ENCODE results near the gene NAA38.

DNA sequence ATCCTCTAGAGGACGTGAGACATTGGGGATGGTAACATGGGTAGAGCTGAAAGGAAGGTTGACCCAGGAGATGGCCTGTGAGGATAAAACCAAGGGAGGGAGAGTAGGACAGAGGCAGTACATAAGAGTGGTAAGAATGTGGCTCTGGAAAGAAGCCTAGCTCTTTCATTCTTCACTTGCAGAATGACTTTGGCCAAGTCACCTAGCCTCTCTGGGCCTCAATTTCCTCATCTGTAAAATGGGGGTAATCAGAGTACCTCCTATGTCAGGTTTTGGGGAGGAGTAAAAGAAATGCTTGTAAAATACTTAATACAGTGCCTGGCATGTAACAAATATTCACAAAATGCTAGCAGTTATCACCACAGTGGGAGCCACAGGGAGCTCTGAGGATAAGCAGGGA is 16.5 kb downstream of the NAA38 start:
- TF ChIP-seq, protein P1, sequence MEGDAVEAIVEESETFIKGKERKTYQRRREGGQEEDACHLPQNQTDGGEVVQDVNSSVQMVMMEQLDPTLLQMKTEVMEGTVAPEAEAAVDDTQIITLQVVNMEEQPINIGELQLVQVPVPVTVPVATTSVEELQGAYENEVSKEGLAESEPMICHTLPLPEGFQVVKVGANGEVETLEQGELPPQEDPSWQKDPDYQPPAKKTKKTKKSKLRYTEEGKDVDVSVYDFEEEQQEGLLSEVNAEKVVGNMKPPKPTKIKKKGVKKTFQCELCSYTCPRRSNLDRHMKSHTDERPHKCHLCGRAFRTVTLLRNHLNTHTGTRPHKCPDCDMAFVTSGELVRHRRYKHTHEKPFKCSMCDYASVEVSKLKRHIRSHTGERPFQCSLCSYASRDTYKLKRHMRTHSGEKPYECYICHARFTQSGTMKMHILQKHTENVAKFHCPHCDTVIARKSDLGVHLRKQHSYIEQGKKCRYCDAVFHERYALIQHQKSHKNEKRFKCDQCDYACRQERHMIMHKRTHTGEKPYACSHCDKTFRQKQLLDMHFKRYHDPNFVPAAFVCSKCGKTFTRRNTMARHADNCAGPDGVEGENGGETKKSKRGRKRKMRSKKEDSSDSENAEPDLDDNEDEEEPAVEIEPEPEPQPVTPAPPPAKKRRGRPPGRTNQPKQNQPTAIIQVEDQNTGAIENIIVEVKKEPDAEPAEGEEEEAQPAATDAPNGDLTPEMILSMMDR (IDR thresholded peaks at IDR 0.05), result no peak
- TF ChIP-seq POLR2A (IDR thresholded peaks at IDR 0.05; ENCODE audit: low read depth) (no peak), POLR2AphosphoS5 (IDR thresholded peaks at IDR 0.05) (no peak), EP300 (IDR thresholded peaks at IDR 0.05) (no peak)

Data from esophagus muscularis mucosa (tissue), 4 donors.